LoVo (cell line): ENCODE results near the gene MICAL3.
A peak's percentile ranks its signal among the peaks of the same experiment; 100 is the strongest.
"Not testable (repeated sequence)": the region's sequence is repeated elsewhere in the genome, so short reads cannot be mapped to it uniquely, and the experiment has no call there.

Experiments used
- DNase-seq: peaks from one replicate; pipeline ENCODE4 v3.0.0-alpha.2; 2016; ENCODE audit warnings: low spot score

MICAL3 gene

GRCh38 chr22:18031695-18032454, 7.5 kb upstream of the MICAL3 start:
- peak; percentile 67 for DNase-seq

GRCh38 chr22:18029686-18030267, 5.4 kb upstream of the MICAL3 start:
- no peak for DNase-seq

GRCh38 chr22:18028817-18029527, 4.6 kb upstream of the MICAL3 start:
- no peak for DNase-seq

GRCh38 chr22:18025898-18026297, 1.5 kb upstream of the MICAL3 start:
- DNase-seq = not testable (repeated sequence)

GRCh38 chr22:18024956-18025720, 777 bp upstream of the MICAL3 start:
- no peak for DNase-seq

- peak; percentile 86 for DNase-seq
These were observed 669 bp downstream of the MICAL3 start for GRCh38 chr22:18023509-18024275.

- DNase-seq = no peak
These were observed 1.5 kb downstream of the MICAL3 start for GRCh38 chr22:18022876-18023275.

- DNase-seq = no peak
These were observed 2.9 kb downstream of the MICAL3 start for GRCh38 chr22:18021431-18021830.

- DNase-seq = not testable (repeated sequence)
These were observed 3.6 kb downstream of the MICAL3 start for GRCh38 chr22:18020743-18021142.

GRCh38 chr22:18013947-18014346, 10.4 kb downstream of the MICAL3 start:
- DNase-seq = no peak

- no peak for DNase-seq
These were observed 10.9 kb downstream of the MICAL3 start for GRCh38 chr22:18013436-18013835.

GRCh38 chr22:18012531-18012930, 11.8 kb downstream of the MICAL3 start:
- peak; percentile 48 for DNase-seq

- no peak for DNase-seq
These were observed 14.1 kb downstream of the MICAL3 start for GRCh38 chr22:18010266-18010665.

GRCh38 chr22:18008136-18008535, 16.2 kb downstream of the MICAL3 start:
- DNase-seq = no peak

- DNase-seq = no peak
These were observed 19.0 kb downstream of the MICAL3 start for GRCh38 chr22:18005201-18005926.

- not testable (repeated sequence) for DNase-seq
These were observed 22.5 kb downstream of the MICAL3 start for GRCh38 chr22:18001894-18002315.

- DNase-seq = peak; percentile 96
These were observed 23.1 kb downstream of the MICAL3 start for GRCh38 chr22:18001040-18001893.

- DNase-seq = no peak
These were observed 23.8 kb downstream of the MICAL3 start for GRCh38 chr22:18000441-18001039.

- DNase-seq = no peak
These were observed 24.5 kb downstream of the MICAL3 start for GRCh38 chr22:17999851-18000250.
